Measurements from ENCODE around the gene DSCAM.
"Not testable (repeated sequence)": the region's sequence is repeated elsewhere in the genome, so short reads cannot be mapped to it uniquely, and the experiment has no call there.

DSCAM gene, protein sequence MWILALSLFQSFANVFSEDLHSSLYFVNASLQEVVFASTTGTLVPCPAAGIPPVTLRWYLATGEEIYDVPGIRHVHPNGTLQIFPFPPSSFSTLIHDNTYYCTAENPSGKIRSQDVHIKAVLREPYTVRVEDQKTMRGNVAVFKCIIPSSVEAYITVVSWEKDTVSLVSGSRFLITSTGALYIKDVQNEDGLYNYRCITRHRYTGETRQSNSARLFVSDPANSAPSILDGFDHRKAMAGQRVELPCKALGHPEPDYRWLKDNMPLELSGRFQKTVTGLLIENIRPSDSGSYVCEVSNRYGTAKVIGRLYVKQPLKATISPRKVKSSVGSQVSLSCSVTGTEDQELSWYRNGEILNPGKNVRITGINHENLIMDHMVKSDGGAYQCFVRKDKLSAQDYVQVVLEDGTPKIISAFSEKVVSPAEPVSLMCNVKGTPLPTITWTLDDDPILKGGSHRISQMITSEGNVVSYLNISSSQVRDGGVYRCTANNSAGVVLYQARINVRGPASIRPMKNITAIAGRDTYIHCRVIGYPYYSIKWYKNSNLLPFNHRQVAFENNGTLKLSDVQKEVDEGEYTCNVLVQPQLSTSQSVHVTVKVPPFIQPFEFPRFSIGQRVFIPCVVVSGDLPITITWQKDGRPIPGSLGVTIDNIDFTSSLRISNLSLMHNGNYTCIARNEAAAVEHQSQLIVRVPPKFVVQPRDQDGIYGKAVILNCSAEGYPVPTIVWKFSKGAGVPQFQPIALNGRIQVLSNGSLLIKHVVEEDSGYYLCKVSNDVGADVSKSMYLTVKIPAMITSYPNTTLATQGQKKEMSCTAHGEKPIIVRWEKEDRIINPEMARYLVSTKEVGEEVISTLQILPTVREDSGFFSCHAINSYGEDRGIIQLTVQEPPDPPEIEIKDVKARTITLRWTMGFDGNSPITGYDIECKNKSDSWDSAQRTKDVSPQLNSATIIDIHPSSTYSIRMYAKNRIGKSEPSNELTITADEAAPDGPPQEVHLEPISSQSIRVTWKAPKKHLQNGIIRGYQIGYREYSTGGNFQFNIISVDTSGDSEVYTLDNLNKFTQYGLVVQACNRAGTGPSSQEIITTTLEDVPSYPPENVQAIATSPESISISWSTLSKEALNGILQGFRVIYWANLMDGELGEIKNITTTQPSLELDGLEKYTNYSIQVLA (N-terminal part only)

DNA sequence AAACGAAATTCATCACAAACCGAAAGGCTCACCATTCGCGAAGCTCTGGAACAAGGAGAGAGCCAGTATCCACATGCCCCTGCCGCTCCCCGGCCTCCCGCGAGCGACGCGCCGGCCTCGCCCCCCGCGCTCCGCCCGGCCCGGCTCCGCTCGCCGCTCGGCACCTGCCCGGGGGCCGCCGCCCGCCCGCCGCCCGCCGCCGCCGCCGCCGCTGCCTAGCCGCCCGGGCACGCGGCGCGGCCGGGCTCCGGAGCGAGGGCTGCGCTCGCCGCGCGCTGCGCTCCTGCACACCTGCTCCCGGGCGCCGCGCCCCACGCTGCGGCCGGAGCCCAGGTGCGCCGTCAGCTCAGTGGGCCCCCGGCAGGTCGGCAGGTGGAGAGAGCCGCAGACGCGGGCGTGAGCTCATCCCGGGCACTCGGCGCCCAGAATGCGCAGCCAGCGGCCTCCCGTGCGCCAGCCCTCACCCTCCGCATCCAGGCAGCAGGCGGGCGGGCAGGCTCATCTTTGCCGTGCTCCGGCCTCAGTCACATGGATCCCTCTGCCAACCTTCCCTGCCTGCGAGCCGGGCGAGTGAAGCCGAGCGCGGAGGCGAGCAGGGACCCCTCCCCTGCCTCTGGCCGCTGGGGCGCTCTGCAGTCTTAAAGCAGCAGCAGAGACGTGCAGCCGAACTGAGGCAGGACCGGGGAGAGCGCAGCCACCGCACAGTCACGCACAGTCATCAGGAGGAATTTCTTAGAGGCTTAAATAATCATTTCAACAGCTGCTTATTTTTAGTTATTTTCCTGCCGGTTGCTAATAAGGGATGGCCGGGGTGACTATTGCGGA is at the start of gene DSCAM:
Gene DSCAM (minus strand): TSS at position 572 of the 825 bp plus-strand sequence. CDS start 497 bp downstream, at position 75.
- peak; percentile 27 to 55 for DNase-seq

DNA sequence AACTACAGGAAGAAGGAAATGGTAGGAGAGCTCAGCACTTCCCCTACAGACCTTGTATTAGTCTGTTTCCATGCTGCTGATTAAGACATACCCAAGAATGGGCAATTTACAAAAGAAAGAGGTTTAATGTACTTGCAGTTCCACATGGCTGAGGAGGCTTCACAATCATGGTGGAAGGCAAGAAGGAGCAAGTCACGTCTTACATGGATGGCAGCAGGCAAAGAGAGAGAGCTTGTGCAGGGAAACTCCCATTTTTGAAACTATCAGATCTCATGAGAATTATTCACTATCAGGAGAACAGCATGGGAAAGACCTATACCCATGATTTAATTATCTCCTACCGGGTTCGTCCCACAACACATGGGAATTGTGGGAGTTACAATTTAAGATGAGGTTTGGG is 48.7 kb upstream of the DSCAM start:
- not testable (repeated sequence) for DNase-seq

DNA sequence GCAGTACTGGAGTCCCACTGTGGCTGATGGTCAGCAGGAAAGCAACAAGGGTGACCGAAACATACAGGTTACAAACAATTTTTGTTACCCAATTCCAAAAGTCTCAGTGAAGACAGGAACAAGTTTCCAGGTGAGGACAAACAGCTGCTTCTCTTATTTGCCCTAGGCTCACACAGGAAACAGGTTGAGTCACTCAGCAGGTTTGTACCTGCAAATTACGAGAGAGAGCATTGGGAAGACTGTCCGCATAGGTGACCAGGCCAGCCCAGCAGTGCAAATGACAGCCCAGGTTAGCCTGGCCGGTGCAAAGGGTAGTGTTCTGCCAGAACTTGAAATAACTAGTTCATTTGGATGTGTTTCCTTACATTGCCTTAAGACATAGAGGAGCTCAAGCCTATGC is 40.0 kb upstream of the DSCAM start:
- no peak for DNase-seq

DNA sequence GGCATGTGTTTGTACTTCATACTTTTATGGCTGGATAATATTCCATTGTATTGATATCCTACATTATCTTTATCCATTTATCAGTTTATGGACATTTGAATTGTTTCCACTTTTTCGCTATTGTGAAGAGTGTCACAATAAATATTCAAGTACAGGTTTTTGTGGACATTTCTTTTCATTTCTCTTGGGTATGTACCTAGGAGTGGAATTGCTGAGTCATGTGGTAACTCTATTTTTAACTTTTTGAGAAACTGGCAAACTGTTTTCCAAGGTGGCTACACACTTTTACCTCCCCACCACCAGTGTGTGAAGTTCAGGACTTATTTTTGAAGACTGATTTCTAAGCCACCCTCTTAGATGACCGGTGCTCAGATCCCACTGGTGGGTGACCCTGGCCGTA is 39.0 kb upstream of the DSCAM start:
- no peak for DNase-seq

DNA sequence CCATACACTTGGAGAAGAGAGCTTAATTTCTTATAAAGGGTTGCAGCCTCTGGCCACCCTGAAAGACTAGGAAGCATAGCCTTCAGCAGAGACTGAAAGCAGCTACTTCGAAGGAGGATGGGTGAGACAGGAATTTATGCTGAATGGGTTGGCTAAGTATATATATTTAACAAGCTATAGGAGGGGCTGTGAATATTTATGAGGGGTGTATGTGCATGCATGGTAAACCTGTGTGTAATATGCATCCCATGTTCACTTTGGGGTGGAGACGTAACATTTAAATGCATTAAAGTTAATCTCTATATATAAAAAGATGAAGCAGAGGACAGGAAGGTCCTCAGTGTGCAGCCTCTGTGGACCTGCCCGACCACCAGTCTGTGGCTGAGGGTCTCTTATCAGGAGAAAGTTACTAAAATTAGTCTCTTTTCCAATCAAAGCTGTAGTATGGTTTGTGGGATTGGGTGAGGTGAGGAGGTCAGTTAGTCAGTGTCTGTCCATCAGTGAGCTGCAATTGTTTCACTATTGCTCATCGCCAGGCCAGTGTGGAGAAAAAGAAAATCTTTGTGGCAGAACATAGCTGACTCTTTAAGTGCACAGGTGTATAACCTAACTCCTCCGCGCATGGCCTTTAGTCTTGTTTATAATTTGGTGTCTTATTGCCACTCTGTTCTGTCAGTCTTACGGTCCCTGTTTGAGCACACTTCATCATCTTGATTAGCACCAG is 35.4 kb upstream of the DSCAM start:
- no peak for DNase-seq

DNA sequence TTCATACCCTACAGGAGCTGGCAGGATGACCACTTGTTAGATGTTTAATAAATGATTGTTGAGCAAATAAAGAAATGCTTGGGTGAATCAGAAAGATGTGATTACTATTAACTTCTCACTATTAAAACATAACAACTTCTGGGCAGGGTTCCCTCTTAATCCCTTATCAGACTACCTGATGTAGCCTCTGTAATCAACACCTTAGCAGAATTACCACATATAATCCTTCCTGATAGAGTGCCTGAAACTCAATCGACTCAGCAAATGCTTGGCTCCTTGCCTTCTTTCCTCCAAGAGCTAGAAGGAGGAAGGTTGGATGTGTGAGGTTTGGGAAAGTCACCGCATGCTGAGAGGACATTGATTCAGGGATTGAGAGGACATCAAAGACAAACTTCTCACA is 34.8 kb upstream of the DSCAM start:
- no peak for DNase-seq

DNA sequence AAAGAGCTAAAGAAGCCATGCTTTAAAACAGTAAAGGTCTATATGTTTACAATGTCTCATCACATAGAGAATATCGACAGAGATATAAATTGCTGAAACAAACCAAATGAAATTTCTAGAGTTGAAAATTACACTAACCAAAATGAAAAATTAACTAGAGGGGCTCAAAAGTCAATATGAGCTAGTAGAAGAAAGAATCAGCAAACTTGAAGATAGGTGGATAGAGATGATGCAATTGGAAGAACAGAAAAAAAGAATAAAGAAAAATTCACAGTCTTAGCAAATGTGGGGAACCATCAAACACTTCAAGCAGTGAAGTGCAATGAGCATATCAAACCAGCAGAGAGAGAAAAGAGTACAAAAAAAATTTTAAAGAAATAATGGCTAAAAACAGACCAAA is 24.1 kb upstream of the DSCAM start:
- no peak for DNase-seq

DNA sequence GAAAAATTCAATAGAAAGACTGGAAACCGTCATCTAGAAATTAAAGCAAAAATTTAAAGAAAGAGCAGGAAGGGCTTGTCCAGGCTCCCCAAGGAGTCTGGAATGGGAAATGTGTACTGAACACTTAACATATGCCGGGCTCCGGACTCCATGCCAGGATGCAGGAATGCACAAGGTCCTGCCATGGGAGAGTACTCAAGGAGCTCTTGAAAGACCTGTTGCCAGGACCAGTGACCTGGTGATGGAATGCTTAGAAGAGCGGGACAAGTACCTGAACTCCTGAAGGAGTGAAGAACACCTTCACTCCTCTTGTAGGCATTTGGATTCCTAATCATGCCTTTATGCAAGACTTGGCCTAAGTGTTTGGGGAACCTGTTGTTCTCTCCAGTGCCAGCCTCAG is 16.9 kb upstream of the DSCAM start:
- no peak for DNase-seq

DNA sequence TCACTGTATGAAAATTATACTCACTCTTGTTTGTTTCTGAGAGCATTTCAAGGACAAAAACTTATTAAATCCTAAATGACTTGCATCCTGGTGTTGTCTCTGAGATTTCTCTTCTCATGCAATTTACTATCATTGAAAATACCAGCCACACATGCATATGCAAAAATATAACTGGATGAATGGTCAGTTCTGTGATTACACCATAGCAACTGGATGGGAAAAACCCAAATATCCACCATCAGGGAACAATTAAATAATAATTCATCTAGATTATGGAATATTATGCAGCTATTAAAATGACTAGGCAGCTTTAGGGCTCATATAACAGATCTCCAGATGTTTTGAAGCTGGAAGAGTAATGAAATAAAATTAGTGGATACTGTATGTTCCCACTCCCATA is 11.6 kb upstream of the DSCAM start:
- no peak for DNase-seq

DNA sequence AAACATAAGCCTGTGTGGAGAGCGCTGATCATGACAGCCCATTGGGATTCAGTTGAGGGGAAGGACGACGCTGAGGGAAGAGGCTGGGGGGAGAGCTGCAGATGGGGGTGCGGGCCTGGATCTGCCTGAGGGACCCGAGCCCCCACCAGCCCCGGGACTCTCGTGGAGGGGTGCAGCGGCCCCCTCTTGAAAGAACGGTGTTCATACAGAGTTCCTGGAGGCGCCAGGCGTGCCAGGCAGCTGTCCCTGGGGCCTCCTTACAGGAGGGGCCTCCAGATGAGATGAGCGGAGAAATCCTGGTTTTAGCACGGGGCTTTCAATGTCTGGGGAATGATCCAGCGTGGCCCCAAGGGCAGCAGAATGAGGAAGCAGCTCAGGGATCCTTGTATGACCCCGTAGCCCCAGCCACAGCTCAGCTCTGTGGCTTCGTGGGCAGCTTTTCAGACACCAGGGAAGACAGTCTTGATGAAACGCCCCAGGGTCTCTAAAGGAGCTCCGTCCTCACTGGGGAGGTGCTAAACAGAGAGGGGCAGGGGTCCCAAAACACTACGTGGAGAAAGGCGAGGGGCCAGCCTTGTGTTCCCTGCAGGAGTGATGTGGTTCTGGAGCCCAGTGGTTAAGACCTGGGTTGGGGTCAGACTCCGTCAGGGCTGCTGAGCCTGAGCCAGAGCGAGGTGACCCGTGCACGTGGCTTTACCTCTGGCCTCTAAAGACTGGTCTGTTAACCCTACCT is 7.2 kb upstream of the DSCAM start:
- no peak for DNase-seq

DNA sequence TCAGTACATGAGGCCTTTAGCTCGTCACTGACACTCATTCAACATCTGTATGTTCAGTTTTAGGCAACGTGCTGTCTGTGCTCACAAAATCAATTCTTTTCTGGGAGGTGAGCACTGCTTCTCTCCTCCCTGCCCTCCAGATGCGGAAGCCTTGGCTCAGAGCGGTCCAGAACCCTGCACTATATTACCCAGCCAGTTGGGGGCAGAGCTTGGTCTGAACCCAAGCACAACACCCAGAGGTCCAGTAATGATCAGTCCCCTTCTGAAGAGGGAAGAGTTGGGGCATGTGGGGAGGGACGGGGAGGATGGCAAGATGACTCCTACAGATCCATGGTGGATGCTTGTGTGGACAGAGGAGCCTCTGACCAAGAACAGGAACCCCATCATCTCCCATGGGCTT is 5.6 kb upstream of the DSCAM start:
- no peak for DNase-seq

DNA sequence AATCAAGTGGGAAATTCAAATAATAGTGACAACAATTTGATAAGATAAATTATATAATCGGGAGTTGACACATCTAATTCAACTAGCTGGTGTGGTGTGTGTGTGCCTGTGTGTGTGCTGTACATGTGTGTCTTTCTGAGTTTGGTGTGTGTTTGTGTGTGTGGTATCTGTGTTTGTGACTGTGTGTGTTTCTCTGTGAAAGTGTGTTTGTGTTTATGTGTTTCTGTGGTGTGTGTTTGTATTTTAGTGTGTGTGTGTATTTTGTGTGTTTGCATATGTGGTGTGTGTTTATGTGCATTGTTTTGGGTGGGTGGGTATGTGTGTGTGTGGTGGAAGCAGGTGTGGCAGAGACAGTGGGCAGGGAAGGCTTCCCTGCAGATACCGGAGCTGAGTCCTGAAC is 4.8 kb upstream of the DSCAM start:
- DNase-seq, result no peak

DNA sequence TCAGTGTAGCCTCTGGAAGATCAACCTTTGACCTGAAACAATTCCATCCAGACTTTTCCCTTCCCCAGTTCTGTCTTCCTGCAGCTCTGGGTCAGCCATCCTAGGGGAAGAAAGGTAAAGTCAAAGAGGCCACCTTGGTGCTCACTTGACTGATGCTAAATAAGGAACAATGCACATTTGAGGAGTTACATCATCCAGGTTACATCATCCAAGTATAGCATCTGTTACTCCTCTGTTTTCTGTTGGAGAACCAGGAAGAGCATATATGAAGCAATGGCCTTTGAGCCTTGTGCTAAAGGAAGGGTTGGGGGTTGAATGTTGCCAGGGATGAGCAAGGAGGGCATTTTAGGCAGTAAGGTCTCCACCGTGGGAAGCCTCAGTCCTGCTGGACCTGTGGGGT is 3.1 kb upstream of the DSCAM start:
- no peak for DNase-seq

DNA sequence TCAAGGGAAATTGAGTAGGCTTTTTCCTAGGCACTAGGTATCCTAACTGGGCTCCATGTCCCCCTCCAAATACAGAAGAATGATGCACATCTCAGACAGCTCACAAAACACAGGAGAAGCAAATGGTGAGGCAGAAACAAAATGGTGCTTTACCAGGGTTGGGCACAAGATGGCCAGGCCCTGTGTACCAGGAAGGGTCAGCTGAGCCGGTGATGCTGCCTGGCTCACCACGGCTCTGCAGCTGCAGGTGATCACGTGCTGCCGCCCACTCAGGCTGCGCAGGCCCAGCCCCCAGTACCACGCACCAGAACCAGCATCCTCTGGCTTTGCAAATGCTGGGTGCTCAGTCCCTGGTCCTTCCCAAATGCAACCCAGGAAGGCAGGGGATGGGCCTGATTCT is 993 bp upstream of the DSCAM start:
- no peak for DNase-seq

DNA sequence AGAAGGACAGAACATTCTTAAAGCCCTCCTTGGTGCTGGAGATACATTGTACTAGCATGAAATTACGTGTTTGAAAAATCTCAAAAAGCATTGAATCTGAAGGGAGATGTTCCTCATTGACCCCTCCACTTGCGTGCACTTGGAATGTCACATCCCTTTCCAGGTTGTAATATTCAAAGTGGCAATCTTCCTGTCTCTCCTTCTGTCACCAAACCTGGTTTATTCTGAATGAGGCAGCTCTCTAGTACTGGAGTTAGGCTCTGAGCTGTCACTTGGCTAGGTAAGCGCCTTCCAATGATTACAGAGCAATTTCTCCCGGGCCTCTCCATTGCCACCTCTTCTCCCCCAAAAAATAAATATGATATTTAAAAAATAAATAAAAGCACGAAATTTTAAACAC is 855 bp downstream of the DSCAM start:
- no peak for DNase-seq

DNA sequence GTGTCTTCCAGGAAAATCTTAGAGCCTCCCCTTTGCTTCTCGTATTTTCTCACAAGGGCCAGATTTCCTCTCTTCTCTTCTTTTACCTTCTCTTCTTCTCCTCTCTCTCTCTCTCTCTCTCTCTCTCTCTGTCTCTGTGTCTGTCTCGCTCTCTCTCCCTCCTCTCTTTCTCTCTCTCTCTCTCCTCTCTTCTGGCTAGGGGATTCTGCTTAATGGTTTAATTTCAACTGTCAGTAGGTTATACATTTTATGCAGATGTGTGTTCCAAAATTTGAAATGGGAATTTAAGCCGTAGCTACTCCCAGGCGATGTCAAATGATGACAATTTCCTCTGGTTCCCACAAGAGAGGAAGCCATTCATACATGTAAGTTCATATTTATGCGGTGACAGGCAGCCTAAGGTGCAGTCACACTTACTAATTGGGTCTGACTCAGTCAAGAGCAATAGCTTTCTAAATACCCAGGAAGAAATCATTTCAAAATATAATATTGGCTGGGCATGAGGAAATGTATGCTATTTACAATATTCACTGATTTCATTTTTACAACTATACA is 1.4 kb downstream of the DSCAM start:
- DNase-seq, result no peak

DNA sequence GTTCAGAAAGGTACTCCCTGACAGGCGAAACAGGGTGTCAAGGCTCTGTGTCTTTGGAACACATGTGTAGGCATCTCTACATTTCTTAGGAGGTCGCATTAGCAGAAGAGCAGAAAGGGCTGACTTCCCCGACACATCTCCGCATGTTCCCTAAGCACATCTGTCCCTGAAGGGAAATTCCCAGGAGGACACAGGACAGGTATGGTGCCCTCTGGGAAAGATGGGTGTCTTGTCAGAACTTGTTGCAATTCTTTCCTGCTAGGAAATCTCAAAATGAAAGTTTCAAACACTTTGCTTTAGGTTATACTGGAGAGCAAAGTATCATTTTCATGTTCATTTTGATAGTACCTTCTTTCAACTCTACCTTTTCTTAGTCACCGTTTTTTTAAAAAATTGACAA is 2.0 kb downstream of the DSCAM start:
- DNase-seq, result no peak

DNA sequence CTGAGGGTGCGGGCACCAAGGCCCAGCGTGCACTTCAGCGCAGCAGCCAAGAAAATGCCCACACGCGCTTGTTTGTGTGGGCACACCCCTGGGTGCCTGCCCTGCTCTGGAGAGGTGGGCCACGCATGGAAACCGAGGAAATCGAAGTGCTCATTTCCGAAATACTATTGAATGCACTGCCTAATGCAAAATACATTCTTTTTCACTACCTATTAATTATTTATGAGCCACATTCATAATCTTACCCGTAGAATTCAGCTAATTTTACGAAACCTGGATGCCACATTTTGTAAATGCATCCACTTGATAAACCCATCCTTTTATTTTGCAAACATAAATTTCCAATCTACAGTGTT is 4.8 kb downstream of the DSCAM start:
- DNase-seq, result no peak

DNA sequence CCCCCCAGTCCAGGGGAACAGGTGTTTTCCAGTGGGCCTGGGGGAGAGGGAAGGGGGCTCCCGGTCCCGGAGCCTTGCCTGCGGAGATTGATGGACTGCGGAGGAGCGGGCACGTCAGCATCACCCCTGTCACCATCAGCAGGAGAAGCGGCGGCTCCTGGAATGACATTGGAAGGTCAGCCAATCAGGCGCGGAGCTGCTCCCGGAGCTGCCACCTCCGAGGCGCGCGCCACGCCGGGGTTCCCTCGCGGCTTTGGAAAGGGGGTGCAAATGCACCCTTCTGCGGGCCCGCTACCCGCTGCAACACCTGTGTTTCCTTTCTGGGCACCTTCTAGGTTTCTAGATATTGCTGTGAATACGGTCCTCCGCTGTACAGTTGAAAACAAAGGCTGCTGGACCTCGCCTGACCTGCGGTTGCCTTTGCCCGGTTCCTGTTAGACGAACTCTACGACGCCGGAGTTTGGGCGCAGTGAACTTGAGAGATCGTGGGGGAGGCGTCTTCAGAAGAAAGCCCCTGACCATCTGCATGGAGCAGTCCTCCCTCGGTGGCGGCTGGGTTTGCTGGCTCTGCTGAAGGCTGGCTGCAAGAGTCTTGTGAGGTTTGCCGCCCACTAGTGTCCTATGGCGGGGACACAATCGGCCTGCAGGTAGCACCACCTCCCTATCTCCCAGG is 5.3 kb downstream of the DSCAM start:
- DNase-seq, result no peak

DNA sequence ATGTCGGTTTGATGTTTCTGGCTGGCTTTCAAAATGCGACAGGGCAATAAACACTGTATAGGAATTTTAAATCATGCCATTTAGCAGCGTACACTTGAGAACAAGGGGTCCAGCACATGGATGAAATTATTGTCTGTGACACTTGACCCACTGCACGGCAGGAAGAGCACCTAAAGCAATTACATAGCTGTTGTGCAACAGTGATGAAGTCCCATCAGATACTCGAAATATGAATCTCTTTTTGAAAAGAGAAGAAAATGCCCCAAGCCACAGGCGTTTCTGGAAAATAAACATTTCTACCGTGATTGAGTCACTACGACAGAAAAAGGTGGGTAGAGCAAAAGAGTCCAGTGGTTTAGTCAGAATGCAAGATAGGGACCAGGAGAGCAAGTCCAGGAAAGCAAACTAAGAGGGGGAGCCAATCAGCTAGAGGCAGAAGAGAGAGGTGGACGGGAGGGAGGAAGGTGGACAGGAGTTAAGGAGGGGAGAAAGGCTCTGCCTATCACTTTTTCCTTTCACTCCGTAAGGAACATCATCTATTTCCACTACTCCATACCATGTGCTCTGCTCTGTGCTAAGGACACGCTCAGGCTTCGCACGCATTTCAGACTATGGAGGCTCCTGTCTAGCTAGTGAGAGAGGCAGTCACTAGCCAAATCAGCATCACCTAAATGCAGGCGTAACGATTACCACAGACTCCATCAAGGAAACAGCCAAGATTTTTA is 6.4 kb downstream of the DSCAM start:
- no peak for DNase-seq
